ENCODE data around the gene MFAP3L. TPM values are rescaled to one million over a fixed set of nuclear protein-coding genes. Genes with fewer than 3 reads are reported as not detected.

MFAP3L gene
- not detected for polyA plus RNA-seq (2012; ENCODE audit: insufficient read length, low read depth)

- TF ChIP-seq SIN3A (IDR thresholded peaks at IDR 0.05; ENCODE audit: borderline replicate concordance, insufficient read depth, low read length), result no peak
- no peak for TF ChIP-seq FOXP2 (optimal IDR thresholded peaks at IDR 0.05; ENCODE audit: borderline replicate concordance, extremely low read depth, extremely low read length, insufficient read depth)
- TF ChIP-seq TAF1 (IDR thresholded peaks at IDR 0.05; ENCODE audit: borderline replicate concordance, insufficient read depth, low read length), result no peak
- no peak for TF ChIP-seq POLR2AphosphoS5 (IDR thresholded peaks at IDR 0.05; ENCODE audit: low read depth, low read length)
- TF ChIP-seq REST (IDR thresholded peaks at IDR 0.05; ENCODE audit: insufficient read depth in 1 of 2, low read depth in 2 of 2, low read length in 2 of 2), result no peak
Observed at GRCh38 chr4:170026253-170027021, at the start of gene MFAP3L. Gene MFAP3L, minus strand, starts transcription at chr4:170026395. Its CDS starts 20,518 bp downstream, at chr4:170005877.

GRCh38 chr4:170071196-170071595 lies 45.0 kb upstream of the MFAP3L start:
- TF ChIP-seq SIN3A (IDR thresholded peaks at IDR 0.05; ENCODE audit: borderline replicate concordance, insufficient read depth, low read length) (no peak), FOXP2 (optimal IDR thresholded peaks at IDR 0.05; ENCODE audit: borderline replicate concordance, extremely low read depth, extremely low read length, insufficient read depth) (no peak), POLR2AphosphoS5 (IDR thresholded peaks at IDR 0.05; ENCODE audit: low read depth, low read length) (no peak), REST (IDR thresholded peaks at IDR 0.05; ENCODE audit: insufficient read depth in 1 of 2, low read depth in 2 of 2, low read length in 2 of 2) (no peak), TAF1 (IDR thresholded peaks at IDR 0.05; ENCODE audit: borderline replicate concordance, insufficient read depth, low read length) (no peak)

DNA sequence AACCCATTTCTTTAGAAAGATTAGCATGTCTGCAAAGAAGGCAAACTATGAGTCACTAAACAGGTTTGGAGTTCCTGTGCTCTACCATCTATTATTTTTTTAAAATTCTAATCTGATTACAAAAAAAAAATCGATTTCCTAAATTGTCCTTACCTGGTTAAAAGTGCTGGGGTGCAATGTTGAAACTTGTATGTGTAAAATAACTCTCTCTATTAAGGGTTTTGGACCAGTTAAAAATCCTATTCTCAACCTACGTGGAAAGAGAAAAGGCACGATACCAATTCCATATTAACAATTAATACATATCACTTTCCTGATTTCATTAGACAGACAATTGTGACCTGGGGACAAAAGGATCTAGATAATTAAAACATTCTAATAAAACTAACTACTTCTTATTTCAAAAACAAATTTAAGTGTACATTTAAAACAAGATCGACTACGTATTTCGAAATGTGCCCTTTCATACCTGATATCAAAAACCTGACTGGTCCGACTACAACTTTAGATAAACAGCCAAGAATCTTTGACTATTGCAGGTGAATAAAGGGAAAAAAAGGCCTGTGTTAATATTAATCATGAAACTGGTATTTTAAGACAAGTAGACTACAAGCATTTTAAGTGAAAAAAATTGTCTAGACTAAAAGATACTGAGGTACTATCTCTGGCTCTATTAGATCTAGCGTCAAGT lies 42.4 kb upstream of the MFAP3L start:
- TF ChIP-seq REST (IDR thresholded peaks at IDR 0.05; ENCODE audit: insufficient read depth in 1 of 2, low read depth in 2 of 2, low read length in 2 of 2) (no peak), FOXP2 (optimal IDR thresholded peaks at IDR 0.05; ENCODE audit: borderline replicate concordance, extremely low read depth, extremely low read length, insufficient read depth) (no peak), SIN3A (IDR thresholded peaks at IDR 0.05; ENCODE audit: borderline replicate concordance, insufficient read depth, low read length) (no peak)

DNA sequence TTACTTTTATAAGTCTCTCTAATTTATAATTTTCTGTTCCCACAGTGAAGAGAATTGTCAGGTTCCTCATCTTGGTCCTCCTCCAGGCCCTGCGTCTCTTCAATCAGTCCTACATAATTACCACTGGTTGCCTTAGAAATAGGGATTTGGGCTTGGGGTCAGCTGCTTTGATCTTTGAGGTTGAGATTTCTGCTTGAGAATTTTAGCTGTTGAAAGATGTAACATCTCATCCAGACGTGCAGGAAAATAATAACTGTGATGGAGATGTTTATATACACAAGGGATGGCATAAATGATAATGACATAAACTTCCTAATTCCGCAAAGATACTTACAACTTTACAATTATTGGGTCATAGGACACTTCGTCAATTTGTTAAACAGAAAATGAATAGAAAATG lies 33.2 kb upstream of the MFAP3L start:
- TF ChIP-seq SIN3A (IDR thresholded peaks at IDR 0.05; ENCODE audit: borderline replicate concordance, insufficient read depth, low read length) (no peak), REST (IDR thresholded peaks at IDR 0.05; ENCODE audit: insufficient read depth in 1 of 2, low read depth in 2 of 2, low read length in 2 of 2) (no peak), FOXP2 (optimal IDR thresholded peaks at IDR 0.05; ENCODE audit: borderline replicate concordance, extremely low read depth, extremely low read length, insufficient read depth) (no peak), POLR2AphosphoS5 (IDR thresholded peaks at IDR 0.05; ENCODE audit: low read depth, low read length) (no peak)

Measured in PFSK-1 (cell line).